Lower leg skin (tissue), 4 donors: ENCODE data around the gene TUSC2. TPM values are rescaled to one million over a fixed set of nuclear protein-coding genes. Genes with fewer than 3 reads are reported as not detected.

ENCODE experiments used
- DNase-seq, 2 donors: peaks; one replicate each; pipeline ENCODE4 v3.0.0-alpha.2; 2019; ENCODE audit warnings: low spot score in 2 of 2
- H3K4me3 ChIP-seq: fragments of 200-600 bp; sonication (generic); 2 replicates; pipeline ENCODE4 v1.5.1; 2017; ENCODE audit warnings: mild to moderate bottlenecking, low read depth; ENCODE audit not compliant: poor library complexity, severe bottlenecking
- CTCF ChIP-seq, 3 donors: fragments of 450-650 bp; IDR thresholded peaks; one replicate each; pipeline ENCODE4 v1.5.1; 2016; ENCODE audit warnings: antibody characterized with exemption in 3 of 3, mild to moderate bottlenecking in 3 of 3, moderate library complexity in 2 of 3
- POLR2A ChIP-seq, 2 donors: fragments of 450-650 bp; IDR thresholded peaks; one replicate each; pipeline ENCODE4 v1.6.1; 2016 to 2017; ENCODE audit warnings: antibody characterized with exemption in 2 of 2, mild to moderate bottlenecking in 1 of 2, moderate library complexity in 1 of 2
- WGBS, 2 donors: methylation state at CpG; one replicate each; pipeline ENCODE4 v1.1.5; 2018; 5-methylcytosine and 5-hydroxymethylcytosine counted together
- intact Hi-C: fragments of 100-400 bp; cut with DNase I; formaldehyde crosslinking; loops from one replicate; pipeline ENCODE4 v1.15.0; 2023; ENCODE audit warnings: low total_unique reads
- total RNA-seq, 4 donors: library from RNA; depleted of rRNA; stranded (reverse); fragments of >200 nt; gene quantifications; one replicate each; pipeline ENCODE4 v1.1.0, GENCODE V29; 2016

TUSC2 gene
- total RNA-seq, 4 donors from 2014 or later, result 13.1 to 24.2 (median 18.0) TPM

- DNase-seq, result no peak
- peak overlapping the region; percentile 60 for H3K4me3 ChIP-seq
- intact Hi-C loops, result no loop called here
- WGBS, 2 donors, result 1 to 11% methylated on average over 6 to 28 of the region's 31 CpGs
- TF ChIP-seq POLR2A (IDR thresholded peaks at IDR 0.05) (no peak), CTCF (IDR thresholded peaks at IDR 0.05) (no peak)
These were observed 8.6 kb upstream of the TUSC2 start for GRCh38 chr3:50336452-50337174.

- intact Hi-C loops, result no loop called here
- no peak overlapping the region for H3K4me3 ChIP-seq
- no peak for TF ChIP-seq POLR2A (IDR thresholded peaks at IDR 0.05)
- no peak for TF ChIP-seq CTCF (IDR thresholded peaks at IDR 0.05)
- DNase-seq, result no peak
- 45 to 57% methylated on average over 5 of the region's 5 CpGs for WGBS, 2 donors
These were observed 6.5 kb upstream of the TUSC2 start for GRCh38 chr3:50334339-50335075.

GRCh38 chr3:50333744-50334328 lies 5.8 kb upstream of the TUSC2 start:
- DNase-seq, result no peak

GRCh38 chr3:50331364-50331907 lies 3.4 kb upstream of the TUSC2 start:
- no peak overlapping the region for H3K4me3 ChIP-seq
- intact Hi-C loops, result no loop called here
- TF ChIP-seq CTCF (IDR thresholded peaks at IDR 0.05), result no peak
- DNase-seq, result no peak
- 90 to 95% methylated on average over 19 of the region's 19 CpGs for WGBS, 2 donors

More at GRCh38 chr3:50333744-50334328, 5.8 kb upstream of the TUSC2 start:
- no peak for TF ChIP-seq POLR2A (IDR thresholded peaks at IDR 0.05)
- TF ChIP-seq CTCF (IDR thresholded peaks at IDR 0.05), result no peak
- intact Hi-C loops, result no loop called here
- WGBS, 2 donors, result 44 to 60% methylated on average over 12 of the region's 12 CpGs
- no peak overlapping the region for H3K4me3 ChIP-seq

GRCh38 chr3:50330330-50330729 lies 2.3 kb upstream of the TUSC2 start:
- 85 to 89% methylated on average over 9 to 10 of the region's 10 CpGs for WGBS, 2 donors
- no peak overlapping the region for H3K4me3 ChIP-seq
- intact Hi-C loops, result no loop called here
- DNase-seq, result no peak
- TF ChIP-seq CTCF (IDR thresholded peaks at IDR 0.05), result no peak
- TF ChIP-seq POLR2A (IDR thresholded peaks at IDR 0.05), result no peak
